Fibroblast of lung (primary cell): ENCODE results near the gene HIP1.

Experiments used
- EZH2 ChIP-seq: IDR thresholded peaks from 2 replicates; pipeline ENCODE4 v1.5.1; 2012; ENCODE audit warnings: low read length, control low read depth, mild to moderate bottlenecking; ENCODE audit errors: missing control alignments
- TF ChIP-seq, protein P1 (sequence below), 2 donors: IDR thresholded peaks in 1 of 2; conservative IDR thresholded peaks in 1 of 2; 1 replicate in 1 of 2; 2 replicates in 1 of 2; pipeline ENCODE4 v1.5.1; 2011 to 2012; ENCODE audit warnings: low read length in 2 of 2, control low read depth in 1 of 2, inconsistent platforms in 1 of 2, low read depth in 1 of 2, mild to moderate bottlenecking in 1 of 2

- TF ChIP-seq, protein P1, sequence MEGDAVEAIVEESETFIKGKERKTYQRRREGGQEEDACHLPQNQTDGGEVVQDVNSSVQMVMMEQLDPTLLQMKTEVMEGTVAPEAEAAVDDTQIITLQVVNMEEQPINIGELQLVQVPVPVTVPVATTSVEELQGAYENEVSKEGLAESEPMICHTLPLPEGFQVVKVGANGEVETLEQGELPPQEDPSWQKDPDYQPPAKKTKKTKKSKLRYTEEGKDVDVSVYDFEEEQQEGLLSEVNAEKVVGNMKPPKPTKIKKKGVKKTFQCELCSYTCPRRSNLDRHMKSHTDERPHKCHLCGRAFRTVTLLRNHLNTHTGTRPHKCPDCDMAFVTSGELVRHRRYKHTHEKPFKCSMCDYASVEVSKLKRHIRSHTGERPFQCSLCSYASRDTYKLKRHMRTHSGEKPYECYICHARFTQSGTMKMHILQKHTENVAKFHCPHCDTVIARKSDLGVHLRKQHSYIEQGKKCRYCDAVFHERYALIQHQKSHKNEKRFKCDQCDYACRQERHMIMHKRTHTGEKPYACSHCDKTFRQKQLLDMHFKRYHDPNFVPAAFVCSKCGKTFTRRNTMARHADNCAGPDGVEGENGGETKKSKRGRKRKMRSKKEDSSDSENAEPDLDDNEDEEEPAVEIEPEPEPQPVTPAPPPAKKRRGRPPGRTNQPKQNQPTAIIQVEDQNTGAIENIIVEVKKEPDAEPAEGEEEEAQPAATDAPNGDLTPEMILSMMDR (conservative IDR thresholded peaks at IDR 0.05 in 1 of 2, IDR thresholded peaks at IDR 0.05 in 1 of 2; ENCODE audit: low read depth in 1 of 2, low read length in 2 of 2), result no peak
- no peak for TF ChIP-seq EZH2
These were observed 83.2 kb downstream of the HIP1 start for GRCh38 chr7:75655536-75655935.
